WTC11 (cell line): ENCODE measurements around the gene SLITRK5. TPM values are rescaled to one million over a fixed set of nuclear protein-coding genes. Genes with fewer than 3 reads are reported as not detected.

ENCODE experiments used
- ATAC-seq: fragments of 200-7000 bp; cut with Tn5 transposase; 2 replicates; pipeline ENCODE4 v1.10.0; 2021; ENCODE audit warnings: mild to moderate bottlenecking, moderate library complexity
- CTCF ChIA-PET: fragments of 300-600 bp; sonication (Branson Sonifier 250); formaldehyde crosslinking; loops from one replicate; lab custom pipeline; 2021; ENCODE audit warnings: antibody characterized with exemption; lab: Charles Lee
- POLR2A ChIA-PET: fragments of 350-600 bp; sonication (Branson Sonifier 250); formaldehyde crosslinking; loops from one replicate; lab custom pipeline; 2021; ENCODE audit warnings: antibody characterized with exemption; lab: Charles Lee
- DNase-seq: peaks from one replicate; pipeline ENCODE4 v3.0.0; 2021; ENCODE audit warnings: low spot score
- H3K27ac Mint-ChIP-seq: 2 replicates; pipeline ENCODE4 v1.8.0; 2021; ENCODE audit warnings: mixed read lengths
- H3K27me3 Mint-ChIP-seq: 2 replicates; pipeline ENCODE4 v1.8.0; 2021; ENCODE audit warnings: low read depth, mild to moderate bottlenecking, moderate library complexity, mixed read lengths
- H3K36me3 Mint-ChIP-seq: 2 replicates; pipeline ENCODE4 v1.8.0; 2021; ENCODE audit warnings: mixed read lengths
- H3K4me1 Mint-ChIP-seq: 2 replicates; pipeline ENCODE4 v1.8.0; 2022; ENCODE audit warnings: mixed read lengths
- H3K4me3 Mint-ChIP-seq: 2 replicates; pipeline ENCODE4 v1.8.0; 2021; ENCODE audit warnings: mild to moderate bottlenecking, moderate library complexity, mixed read lengths
- H3K9me3 Mint-ChIP-seq: 2 replicates; pipeline ENCODE4 v1.8.0; 2021; ENCODE audit warnings: mixed read lengths
- AR ChIP-seq: fragments of 250-450 bp; sonication (Bioruptor Pico); IDR thresholded peaks from 2 replicates; pipeline ENCODE4 v1.9.0; 2021; ENCODE audit warnings: mild to moderate bottlenecking
- CBFB ChIP-seq: sonication (generic); formaldehyde crosslinking; IDR thresholded peaks from 2 replicates; pipeline ENCODE4 v1.8.1; 2022; ENCODE audit warnings: mild to moderate bottlenecking, low read depth, missing genetic modification reagents
- CDX4 ChIP-seq: fragments of 250-450 bp; sonication (Bioruptor Pico); IDR thresholded peaks from 2 replicates; pipeline ENCODE4 v1.9.0; 2021; ENCODE audit warnings: moderate library complexity, mild to moderate bottlenecking, inconsistent platforms, borderline replicate concordance
- CREB1 ChIP-seq: sonication (generic); formaldehyde crosslinking; IDR thresholded peaks from 2 replicates; pipeline ENCODE4 v1.8.0; 2023; ENCODE audit warnings: mild to moderate bottlenecking, missing genetic modification reagents
- E2F4 ChIP-seq: sonication (generic); formaldehyde crosslinking; IDR thresholded peaks from 2 replicates; pipeline ENCODE4 v1.8.1; 2022; ENCODE audit warnings: low read depth, mild to moderate bottlenecking, moderate library complexity, missing genetic modification reagents, borderline replicate concordance
- ELF4 ChIP-seq: sonication (generic); formaldehyde crosslinking; IDR thresholded peaks from 2 replicates; pipeline ENCODE4 v1.8.1; 2022; ENCODE audit warnings: low read depth, mild to moderate bottlenecking, moderate library complexity, missing genetic modification reagents
- FOXJ3 ChIP-seq: sonication (generic); formaldehyde crosslinking; IDR thresholded peaks from 2 replicates; pipeline ENCODE4 v1.9.0; 2021; ENCODE audit warnings: missing genetic modification reagents, mild to moderate bottlenecking, borderline replicate concordance
- FOXP4 ChIP-seq: sonication (generic); formaldehyde crosslinking; IDR thresholded peaks from 2 replicates; pipeline ENCODE4 v1.8.0; 2022; ENCODE audit warnings: mild to moderate bottlenecking, missing genetic modification reagents
- GRHL2 ChIP-seq: fragments of 250-450 bp; sonication (Bioruptor Pico); IDR thresholded peaks from 2 replicates; pipeline ENCODE4 v1.8.0; 2022; ENCODE audit warnings: mild to moderate bottlenecking, moderate library complexity; ENCODE audit not compliant: insufficient replicate concordance, severe bottlenecking
- MAX ChIP-seq: sonication (generic); formaldehyde crosslinking; IDR thresholded peaks from 2 replicates; pipeline ENCODE4 v1.8.0; 2022; ENCODE audit warnings: mild to moderate bottlenecking, missing genetic modification reagents
- MLX ChIP-seq: sonication (generic); formaldehyde crosslinking; IDR thresholded peaks from 2 replicates; pipeline ENCODE4 v1.8.1; 2023; ENCODE audit warnings: mild to moderate bottlenecking, missing genetic modification reagents, moderate library complexity
- NFE2L1 ChIP-seq: sonication (generic); formaldehyde crosslinking; IDR thresholded peaks from 2 replicates; pipeline ENCODE4 v1.8.1; 2023; ENCODE audit warnings: missing genetic modification reagents
- NFYB ChIP-seq: sonication (generic); formaldehyde crosslinking; conservative IDR thresholded peaks from 2 replicates; pipeline ENCODE4 v1.8.0; 2022; ENCODE audit warnings: low read depth, missing genetic modification reagents
- RORB ChIP-seq: fragments of 250-450 bp; sonication (Bioruptor Pico); IDR thresholded peaks from 2 replicates; pipeline ENCODE4 v1.9.0; 2021; ENCODE audit warnings: mild to moderate bottlenecking
- SP1 ChIP-seq: sonication (generic); formaldehyde crosslinking; conservative IDR thresholded peaks from 2 replicates; pipeline ENCODE4 v1.8.1; 2022; ENCODE audit warnings: missing genetic modification reagents
- STAT6 ChIP-seq: sonication (generic); formaldehyde crosslinking; conservative IDR thresholded peaks from 2 replicates; pipeline ENCODE4 v1.8.1; 2023; ENCODE audit warnings: mild to moderate bottlenecking, low read depth, missing genetic modification reagents, moderate library complexity
- ZBTB43 ChIP-seq: sonication (generic); formaldehyde crosslinking; IDR thresholded peaks from 2 replicates; pipeline ENCODE4 v1.8.1; 2023; ENCODE audit warnings: mild to moderate bottlenecking, missing genetic modification reagents
- ZNF138 ChIP-seq: sonication (generic); formaldehyde crosslinking; conservative IDR thresholded peaks from 2 replicates; pipeline ENCODE4 v1.8.1; 2022; ENCODE audit warnings: mild to moderate bottlenecking, moderate library complexity, missing genetic modification reagents
- ZNF425 ChIP-seq: fragments of 250-450 bp; sonication (Bioruptor Pico); conservative IDR thresholded peaks from 2 replicates; pipeline ENCODE4 v1.9.0; 2021; ENCODE audit warnings: mild to moderate bottlenecking
- ZNF671 ChIP-seq: fragments of 250-450 bp; sonication (Bioruptor Pico); IDR thresholded peaks from 2 replicates; pipeline ENCODE4 v1.8.0; 2021; ENCODE audit warnings: mild to moderate bottlenecking
- total RNA-seq: library from RNA; stranded (reverse); gene quantifications from 3 replicates; pipeline ENCODE4 v1.2.3, GENCODE V29; 2021

The SLITRK5 gene
- total RNA-seq, 1 experiment from 2014 or later, result 3.7 TPM

- TF ChIP-seq ELF4 (CRISPR knock-in tag), result no peak
- TF ChIP-seq GRHL2 (CRISPR knock-in tag), result no peak
- no peak for TF ChIP-seq ZNF425 (CRISPR knock-in tag)
- no peak for TF ChIP-seq FOXP4
- no peak for TF ChIP-seq CBFB (CRISPR knock-in tag)
- TF ChIP-seq NFYB (CRISPR knock-in tag), result no peak
- TF ChIP-seq AR (CRISPR knock-in tag), result no peak
- TF ChIP-seq, all 79 proteins: peak for 0
These were observed 14.9 kb upstream of the SLITRK5 start (continued) for GRCh38 chr13:87656306-87656705.

- CTCF ChIA-PET, result interaction anchor here (0.7 to 2.0 kb wide), 2 partner anchors 10 to 379 kb away, joined by 3 to 7 read pairs; partner anchors contain the start of gene SLITRK5
- Mint-ChIP-seq H3K27ac (no peak overlapping the region), H3K27me3 (no peaks in the 10 kb centered on the region)
These were observed 9.7 kb upstream of the SLITRK5 start for GRCh38 chr13:87661471-87661870.

More at GRCh38 chr13:87661471-87661870, 9.7 kb upstream of the SLITRK5 start:
- no peaks in the 10 kb centered on the region for H3K36me3 Mint-ChIP-seq
- H3K4me1 Mint-ChIP-seq, result peaks cover 19% of the 10 kb centered on the region
- H3K9me3 Mint-ChIP-seq, result no peaks in the 10 kb centered on the region
- no peak for DNase-seq
- POLR2A ChIA-PET, result no interaction called here
- ATAC-seq, result no peak
- H3K4me3 Mint-ChIP-seq, result no peak overlapping the region
- TF ChIP-seq MLX (no peak), MAX (CRISPR knock-in tag) (no peak), ZNF671 (CRISPR knock-in tag) (no peak), NFE2L1 (CRISPR knock-in tag) (no peak), SP1 (CRISPR knock-in tag) (no peak), STAT6 (CRISPR knock-in tag) (no peak), CDX4 (CRISPR knock-in tag) (no peak), ZNF138 (CRISPR knock-in tag) (no peak), FOXJ3 (no peak), ZBTB43 (no peak), RORB (CRISPR knock-in tag) (no peak), CREB1 (no peak), E2F4 (CRISPR knock-in tag) (no peak), GRHL2 (CRISPR knock-in tag) (no peak)
